HepG2 (cell line): Measurements from ENCODE around the gene SH3YL1. TPM values are rescaled to one million over a fixed set of nuclear protein-coding genes. Genes with fewer than 3 reads are reported as not detected.
A peak's percentile ranks its signal among the peaks of the same experiment; 100 is the strongest.

ENCODE experiments used
- AGO1 ChIP-seq: fragments of 200-400 bp; formaldehyde crosslinking; IDR thresholded peaks from 2 replicates; pipeline ENCODE4 v1.6.1; 2017; ENCODE audit warnings: mild to moderate bottlenecking, low read depth, low read length, moderate library complexity; ENCODE audit not compliant: poor library complexity, severe bottlenecking
- ATAD3A ChIP-seq: sonication (generic); formaldehyde crosslinking; IDR thresholded peaks from 2 replicates; pipeline ENCODE4 v1.4.0; 2020; ENCODE audit warnings: missing genetic modification reagents
- CHD2 ChIP-seq: IDR thresholded peaks from 2 replicates; pipeline ENCODE4 v1.6.1; 2011; ENCODE audit warnings: low read depth, low read length, improper control_type of control experiment
- HHEX ChIP-seq: IDR thresholded peaks from 2 replicates; pipeline ENCODE4 v1.6.1; 2016; ENCODE audit warnings: control low read depth
- HNRNPUL1 ChIP-seq: fragments of 200-400 bp; formaldehyde crosslinking; IDR thresholded peaks from 2 replicates; pipeline ENCODE4 v1.6.1; 2017; ENCODE audit warnings: low read depth, mild to moderate bottlenecking, low read length, moderate library complexity
- LRRFIP1 ChIP-seq: sonication (generic); formaldehyde crosslinking; conservative IDR thresholded peaks from 2 replicates; pipeline ENCODE4 v1.4.0; 2020; ENCODE audit warnings: missing genetic modification reagents
- MEF2D ChIP-seq: sonication (generic); formaldehyde crosslinking; IDR thresholded peaks from 2 replicates; pipeline ENCODE4 v1.5.1; 2020; ENCODE audit warnings: mild to moderate bottlenecking, missing genetic modification reagents
- NFAT5 ChIP-seq: sonication (generic); formaldehyde crosslinking; IDR thresholded peaks from 2 replicates; pipeline ENCODE4 v1.4.0; 2020; ENCODE audit warnings: missing genetic modification reagents
- PHF8 ChIP-seq: sonication (generic); formaldehyde crosslinking; IDR thresholded peaks from 2 replicates; pipeline ENCODE4 v1.5.0; 2020; ENCODE audit warnings: missing genetic modification reagents
- POLR2G ChIP-seq: fragments of 200-400 bp; formaldehyde crosslinking; IDR thresholded peaks from 2 replicates; pipeline ENCODE4 v1.6.1; 2018; ENCODE audit warnings: mild to moderate bottlenecking, low read depth, low read length, moderate library complexity
- RXRB ChIP-seq: IDR thresholded peaks from 2 replicates; pipeline ENCODE4 v1.6.1; 2016; ENCODE audit warnings: borderline replicate concordance, missing genetic modification reagents, missing compliant biosample characterization
- SAP130 ChIP-seq: IDR thresholded peaks from 2 replicates; pipeline ENCODE4 v1.6.1; 2016; ENCODE audit warnings: low read depth
- THAP8 ChIP-seq: sonication (generic); formaldehyde crosslinking; IDR thresholded peaks from 2 replicates; pipeline ENCODE4 v1.5.1; 2020; ENCODE audit warnings: missing genetic modification reagents, mild to moderate bottlenecking, borderline replicate concordance
- ZNF138 ChIP-seq: sonication (generic); formaldehyde crosslinking; IDR thresholded peaks from 2 replicates; pipeline ENCODE4 v1.5.0; 2020; ENCODE audit warnings: mild to moderate bottlenecking, low read depth, missing genetic modification reagents
- ZNF260 ChIP-seq: sonication (generic); formaldehyde crosslinking; IDR thresholded peaks from 2 replicates; pipeline ENCODE4 v1.4.0; 2020; ENCODE audit warnings: missing genetic modification reagents, low read depth, mild to moderate bottlenecking, borderline replicate concordance
- ZNF296 ChIP-seq: sonication (generic); formaldehyde crosslinking; conservative IDR thresholded peaks from 2 replicates; pipeline ENCODE4 v1.5.0; 2020; ENCODE audit warnings: mild to moderate bottlenecking, missing genetic modification reagents
- ZNF382 ChIP-seq: sonication (generic); formaldehyde crosslinking; IDR thresholded peaks from 2 replicates; pipeline ENCODE4 v1.5.0; 2020; ENCODE audit warnings: missing genetic modification reagents, mild to moderate bottlenecking, borderline replicate concordance
- ZNF451 ChIP-seq: sonication (generic); formaldehyde crosslinking; IDR thresholded peaks from 2 replicates; pipeline ENCODE4 v1.5.0; 2020; ENCODE audit warnings: mild to moderate bottlenecking, missing genetic modification reagents
- ZNF546 ChIP-seq: sonication (generic); formaldehyde crosslinking; conservative IDR thresholded peaks from 2 replicates; pipeline ENCODE4 v1.8.1; 2023; ENCODE audit warnings: mild to moderate bottlenecking, missing genetic modification reagents
- ZNF614 ChIP-seq: IDR thresholded peaks from 2 replicates; pipeline ENCODE4 v1.6.1; 2018; ENCODE audit warnings: missing biosample characterization, missing genetic modification reagents, inconsistent platforms, borderline replicate concordance
- ZNF670 ChIP-seq: sonication (generic); formaldehyde crosslinking; IDR thresholded peaks from 2 replicates; pipeline ENCODE4 v1.8.0; 2022; ENCODE audit warnings: mild to moderate bottlenecking, missing genetic modification reagents, borderline replicate concordance
- ZSCAN29 ChIP-seq: sonication (generic); formaldehyde crosslinking; conservative IDR thresholded peaks from 2 replicates; pipeline ENCODE4 v1.4.0; 2020; ENCODE audit warnings: mild to moderate bottlenecking, missing genetic modification reagents
- ZSCAN31 ChIP-seq: sonication (generic); formaldehyde crosslinking; IDR thresholded peaks from 2 replicates; pipeline ENCODE4 v1.5.0; 2020; ENCODE audit warnings: low read depth, mild to moderate bottlenecking, missing genetic modification reagents
- polyA plus RNA-seq, 8 experiments: library from polyadenylated mRNA; depleted of rRNA in 3 of 8; stranded (reverse) in 7 of 8; unstranded in 1 of 8; fragments of >200 nt; fragmentation: Illumina TruSeq in 4 of 8; extraction: Trizol in 4 of 8; gene quantifications; 2 replicates each; pipeline versions ENCODE4 v1.2.1 to v1.2.3, GENCODE V29; 2011 to 2016; ENCODE audit warnings: low read depth in 4 of 8, missing spikeins in 1 of 8, mixed read lengths in 1 of 8; ENCODE audit not compliant: insufficient read depth in 1 of 8
- total RNA-seq, 5 experiments: library from RNA; depleted of rRNA; stranded (reverse); fragments of >200 nt; fragmentation: Illumina TruSeq; extraction: Trizol; gene quantifications; 2 replicates each; pipeline ENCODE4 v1.2.3, GENCODE V29; 2016; ENCODE audit warnings: low read depth in 1 of 5

SH3YL1 gene
- total and polyA plus RNA-seq, 2 of the 13 experiments (the other 11 are each of a cell fraction or from before 2014, with no cell fraction given) = 13.0 to 48.2 TPM

GRCh38 chr2:234421-234820, 29.4 kb downstream of the SH3YL1 start (continued):
- TF ChIP-seq ZNF614 (CRISPR knock-in tag) = peak; percentile 54; the same call in 1 of the 2 replicates
- TF ChIP-seq MEF2D = no peak
- TF ChIP-seq ZNF546 = no peak
- no peak for TF ChIP-seq ZSCAN31 (CRISPR knock-in tag)
- TF ChIP-seq HNRNPUL1 = no peak
- 0 out of 2 replicates have a peak, but pooled peaks have one; percentile 34 for TF ChIP-seq ZNF670 (CRISPR knock-in tag)
- TF ChIP-seq ZNF296 (CRISPR knock-in tag) = no peak
- no peak for TF ChIP-seq CHD2
- TF ChIP-seq NFAT5 (CRISPR knock-in tag) = no peak
- no peak for TF ChIP-seq POLR2G
- no peak for TF ChIP-seq HHEX (CRISPR knock-in tag)
- no peak for TF ChIP-seq THAP8 (CRISPR knock-in tag)
- no peak for TF ChIP-seq ZNF138
- TF ChIP-seq PHF8 (CRISPR knock-in tag) = no peak
- no peak for TF ChIP-seq AGO1
- no peak for TF ChIP-seq ATAD3A (CRISPR knock-in tag)
- TF ChIP-seq ZNF260 (CRISPR knock-in tag) = no peak
- no peak for TF ChIP-seq ZNF382
- no peak for TF ChIP-seq ZSCAN29 (CRISPR knock-in tag)
- no peak for TF ChIP-seq ZNF451 (CRISPR knock-in tag)
- peak; percentile 46 for TF ChIP-seq SAP130
- no peak for TF ChIP-seq LRRFIP1
- TF ChIP-seq RXRB (CRISPR knock-in tag) = 0 out of 2 replicates have a peak, but pooled peaks have one; percentile 28
